PFSK-1 (cell line): ENCODE measurements around the gene TWF2.

Experiments
- POLR2AphosphoS5 ChIP-seq: IDR thresholded peaks from 2 replicates; pipeline ENCODE4 v1.6.1; 2012; ENCODE audit warnings: low read depth, mild to moderate bottlenecking, control low read depth, low read length, moderate library complexity
- REST ChIP-seq, 2 experiments: IDR thresholded peaks; 2 replicates each; pipeline versions ENCODE4 v1.6.1 to v1.8.0; 2011 to 2012; ENCODE audit warnings: low read depth in 2 of 2, low read length in 2 of 2, control low read depth in 1 of 2, inconsistent platforms in 1 of 2, mild to moderate bottlenecking in 1 of 2, moderate library complexity in 1 of 2; ENCODE audit not compliant: insufficient read depth in 1 of 2
- SIN3A ChIP-seq: IDR thresholded peaks from 2 replicates; pipeline ENCODE4 v1.6.1; 2012; ENCODE audit warnings: mild to moderate bottlenecking, low read length, moderate library complexity, borderline replicate concordance; ENCODE audit not compliant: insufficient read depth
- TAF1 ChIP-seq: IDR thresholded peaks from 2 replicates; pipeline ENCODE4 v1.6.1; 2012; ENCODE audit warnings: low read length, control low read depth, borderline replicate concordance; ENCODE audit not compliant: insufficient read depth

- TF ChIP-seq POLR2AphosphoS5 (no peak; the same call in 1 of the 2 replicates), TAF1 (no peak), REST (IDR thresholded peaks at IDR 0.05; ENCODE audit: insufficient read depth in 1 of 2, low read depth in 2 of 2, low read length in 2 of 2) (no peak), SIN3A (no peak)
Measured at GRCh38 chr3:52250122-52250521, 11.2 kb upstream of the TWF2 start.
